Dedifferentiated amniotic fluid mesenchymal stem cell (primary cell): ENCODE measurements around the gene KMO.
A peak's percentile ranks its signal among the peaks of the same experiment; 100 is the strongest.

Source experiments
- DNase-seq: peaks from one replicate; pipeline ENCODE4 v3.0.0-alpha.2; 2016; ENCODE audit errors: extremely low spot score

The KMO gene

GRCh38 chr1:241593186-241593585 lies 61.0 kb downstream of the KMO start:
- peak; percentile 22 for DNase-seq

- DNase-seq = no peak
These were observed 64.5 kb downstream of the KMO start for GRCh38 chr1:241596633-241597032.

GRCh38 chr1:241598249-241598648 lies 66.1 kb downstream of the KMO start:
- no peak for DNase-seq

- no peak for DNase-seq
These were observed 68.3 kb downstream of the KMO start for GRCh38 chr1:241600496-241600901.

GRCh38 chr1:241603731-241604245 lies 71.6 kb downstream of the KMO start:
- no peak for DNase-seq

GRCh38 chr1:241605146-241605805 lies 73.1 kb downstream of the KMO start:
- DNase-seq = no peak

GRCh38 chr1:241606544-241606943 lies 74.4 kb downstream of the KMO start:
- no peak for DNase-seq

GRCh38 chr1:241607497-241607896 lies 75.3 kb downstream of the KMO start:
- DNase-seq = no peak

GRCh38 chr1:241608379-241609033 lies 76.3 kb downstream of the KMO start:
- no peak for DNase-seq

GRCh38 chr1:241610056-241610815 lies 78.1 kb downstream of the KMO start:
- no peak for DNase-seq

- DNase-seq = peak; percentile 72
These were observed 78.9 kb downstream of the KMO start for GRCh38 chr1:241611063-241611462.

- no peak for DNase-seq
These were observed 79.6 kb downstream of the KMO start for GRCh38 chr1:241611736-241612135.

GRCh38 chr1:241612533-241613477 lies 80.6 kb downstream of the KMO start:
- DNase-seq = peak; percentile 74

GRCh38 chr1:241614144-241614543 lies 82.0 kb downstream of the KMO start:
- no peak for DNase-seq

- DNase-seq = no peak
These were observed 82.4 kb downstream of the KMO start for GRCh38 chr1:241614572-241614971.

GRCh38 chr1:241615043-241615974 lies 83.1 kb downstream of the KMO start:
- no peak for DNase-seq

GRCh38 chr1:241617426-241617825 lies 85.2 kb downstream of the KMO start:
- DNase-seq = no peak

GRCh38 chr1:241622669-241623068 lies 90.5 kb downstream of the KMO start:
- no peak for DNase-seq

- DNase-seq = no peak
These were observed 92.8 kb downstream of the KMO start for GRCh38 chr1:241624935-241625334.
